ENCODE results near the gene ISCA1.

Gene ISCA1

GRCh38 chr9:86281593-86282076 is 703 bp downstream of the ISCA1 start:
- peaks cover 0 to 13% of the 10 kb centered on the region in 2 experiments; a peak in 2 of 3 replicates for H3K36me3 ChIP-seq (ENCODE audit: control insufficient read depth in 2 of 2, insufficient read depth in 1 of 2, low read length in 2 of 2)
- CTCF ChIA-PET, result interaction anchor here (0.9 kb wide), 1 partner anchor 79 kb away, joined by 3 read pairs; no protein-coding TSS in a partner anchor
- TF ChIP-seq GLIS1 (tag by site-specific recombination; IDR thresholded peaks at IDR 0.05), result peak; percentile 84; the same call in 1 of the 2 replicates
- peak; percentile 98 for TF ChIP-seq GLIS2 (tag by site-specific recombination; IDR thresholded peaks at IDR 0.05)
- peak; percentile 1; the same call in 1 of the 2 replicates for TF ChIP-seq SP2 (tag by site-specific recombination; IDR thresholded peaks at IDR 0.05)
- 0 out of 2 replicates have a peak, but pooled peaks have one; percentile 84 for TF ChIP-seq ZBTB10 (tag by site-specific recombination; IDR thresholded peaks at IDR 0.05)
- no peak for TF ChIP-seq ZNF785 (tag by site-specific recombination; IDR thresholded peaks at IDR 0.05)
- TF ChIP-seq SP7 (tag by site-specific recombination; IDR thresholded peaks at IDR 0.05), result 0 out of 2 replicates have a peak, but pooled peaks have one; percentile 30
- no peak for TF ChIP-seq ZNF837 (tag by site-specific recombination; IDR thresholded peaks at IDR 0.05)
- TF ChIP-seq INSM2 (tag by site-specific recombination; IDR thresholded peaks at IDR 0.05), result no peak
- peak; percentile 95; the same call in 1 of the 2 replicates for TF ChIP-seq ZBTB20 (tag by site-specific recombination; IDR thresholded peaks at IDR 0.05)
- TF ChIP-seq KLF7 (tag by site-specific recombination; IDR thresholded peaks at IDR 0.05; ENCODE audit: borderline replicate concordance), result no peak
- no peak for TF ChIP-seq ZNF157 (tag by site-specific recombination; IDR thresholded peaks at IDR 0.05)
- peak; percentile 74 for TF ChIP-seq ZIC2 (tag by site-specific recombination; IDR thresholded peaks at IDR 0.05)
- TF ChIP-seq ZBTB17 (tag by site-specific recombination; IDR thresholded peaks at IDR 0.05), result peak; percentile 92
- peak; percentile 6; the same call in 1 of the 2 replicates for TF ChIP-seq ZNF121 (tag by site-specific recombination; IDR thresholded peaks at IDR 0.05)
- no peak for TF ChIP-seq SETDB1 (IDR thresholded peaks at IDR 0.05; ENCODE audit: insufficient read length, low read length)
- TF ChIP-seq PBX3 (CRISPR knock-in tag; IDR thresholded peaks at IDR 0.05), result no peak
- no peak for TF ChIP-seq ZNF777 (tag by site-specific recombination; IDR thresholded peaks at IDR 0.05; ENCODE audit: borderline replicate concordance)
- TF ChIP-seq ZBTB6 (tag by site-specific recombination; IDR thresholded peaks at IDR 0.05), result no peak
- no peak for TF ChIP-seq ZNF155 (tag by site-specific recombination; IDR thresholded peaks at IDR 0.05)
- 0 out of 2 replicates have a peak, but pooled peaks have one; percentile 6 for TF ChIP-seq ZNF791 (tag by site-specific recombination; IDR thresholded peaks at IDR 0.05)
- no peak for TF ChIP-seq ZNF830 (tag by site-specific recombination; IDR thresholded peaks at IDR 0.05; ENCODE audit: low read depth)
- peak; percentile 99 for TF ChIP-seq ZNF335 (tag by site-specific recombination; conservative IDR thresholded peaks at IDR 0.05)
- TF ChIP-seq ZFHX2 (tag by site-specific recombination; conservative IDR thresholded peaks at IDR 0.05), result 0 out of 2 replicates have a peak, but pooled peaks have one; percentile 97
- TF ChIP-seq ZXDB (tag by site-specific recombination; IDR thresholded peaks at IDR 0.05), result peak; percentile 91; the same call in 1 of the 2 replicates
- TF ChIP-seq ZNF561 (tag by site-specific recombination; IDR thresholded peaks at IDR 0.05; ENCODE audit: borderline replicate concordance), result 0 out of 2 replicates have a peak, but pooled peaks have one; percentile 21
- no peak for TF ChIP-seq ZNF521 (tag by site-specific recombination; IDR thresholded peaks at IDR 0.05)
- peak; percentile 69; the same call in 1 of the 2 replicates for TF ChIP-seq ZNF341 (tag by site-specific recombination; IDR thresholded peaks at IDR 0.05; ENCODE audit: low read depth)
- TF ChIP-seq ZNF426 (tag by site-specific recombination; IDR thresholded peaks at IDR 0.05), result no peak
- TF ChIP-seq CTCF (tag by site-specific recombination; IDR thresholded peaks at IDR 0.05), result 0 out of 2 replicates have a peak, but pooled peaks have one; percentile 23

More at GRCh38 chr9:86281593-86282076, 703 bp downstream of the ISCA1 start:
- H3K9me3 ChIP-seq (ENCODE audit: control insufficient read depth, insufficient read depth, low read depth, low read length), result no peaks in the 10 kb centered on the region
- peak overlapping the region; percentile 89 for H3K4me3 ChIP-seq (ENCODE audit: low read depth, low read length)
- H3K27ac ChIP-seq (ENCODE audit: extremely low read depth, low read depth, low read length), result peak overlapping the region; percentile 95; the same call in 1 of the 2 replicates
- POLR2A ChIA-PET, result interaction anchor here (0.6 to 1.6 kb wide), 9 partner anchors 9 to 185 kb away, joined by 3 to 7 read pairs (median 4); no protein-coding TSS in a partner anchor
- H3K4me1 ChIP-seq (ENCODE audit: control insufficient read depth, insufficient read depth, low read length), result no peaks in the 10 kb centered on the region
